Mammary epithelial cell (primary cell): ENCODE data around the gene RMND5A.

Experiments used
- EZH2 ChIP-seq: IDR thresholded peaks from 2 replicates; pipeline ENCODE4 v1.6.1; 2012; ENCODE audit warnings: low read length, inconsistent platforms, borderline replicate concordance
- TF ChIP-seq, protein P1 (sequence below), 2 donors: IDR thresholded peaks in 1 of 2; conservative IDR thresholded peaks in 1 of 2; 2 replicates each; pipeline ENCODE4 v1.5.1; 2011 to 2012; ENCODE audit warnings: inconsistent platforms in 2 of 2, low read length in 2 of 2, mild to moderate bottlenecking in 2 of 2, control low read depth in 1 of 2, low read depth in 1 of 2; ENCODE audit not compliant: insufficient read depth in 1 of 2; ENCODE audit errors: extremely low read depth in 1 of 2

DNA sequence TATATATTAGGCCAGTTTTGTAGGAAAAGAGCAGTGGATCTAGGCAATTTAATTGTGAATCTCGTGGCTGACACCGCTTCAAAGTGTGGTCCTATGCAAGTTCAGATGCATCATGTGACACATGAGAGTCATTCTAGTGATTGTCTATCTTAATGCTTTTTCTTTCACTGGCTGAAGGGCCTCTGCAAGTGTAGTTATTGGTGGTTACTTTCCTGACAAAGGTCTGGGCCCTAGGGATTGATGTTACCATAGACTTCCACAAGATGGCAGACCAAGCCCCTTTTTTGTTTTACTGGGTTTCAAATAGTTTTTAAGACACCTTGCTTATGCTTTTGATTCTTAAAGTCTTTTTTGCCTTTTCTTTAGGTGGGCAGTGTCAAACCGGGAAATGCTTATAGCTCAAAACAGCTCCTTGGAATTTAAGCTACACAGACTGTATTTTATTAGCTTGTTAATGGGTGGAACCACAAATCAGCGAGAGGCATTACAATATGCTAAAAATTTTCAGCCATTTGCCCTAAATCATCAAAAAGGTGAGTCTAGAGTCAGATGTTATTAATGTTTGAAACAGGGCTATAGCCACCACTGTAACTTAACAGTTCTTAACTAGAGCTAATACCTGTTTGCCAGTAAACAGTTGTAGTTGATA lies 44.7 kb downstream of the RMND5A start:
- TF ChIP-seq, protein P1, sequence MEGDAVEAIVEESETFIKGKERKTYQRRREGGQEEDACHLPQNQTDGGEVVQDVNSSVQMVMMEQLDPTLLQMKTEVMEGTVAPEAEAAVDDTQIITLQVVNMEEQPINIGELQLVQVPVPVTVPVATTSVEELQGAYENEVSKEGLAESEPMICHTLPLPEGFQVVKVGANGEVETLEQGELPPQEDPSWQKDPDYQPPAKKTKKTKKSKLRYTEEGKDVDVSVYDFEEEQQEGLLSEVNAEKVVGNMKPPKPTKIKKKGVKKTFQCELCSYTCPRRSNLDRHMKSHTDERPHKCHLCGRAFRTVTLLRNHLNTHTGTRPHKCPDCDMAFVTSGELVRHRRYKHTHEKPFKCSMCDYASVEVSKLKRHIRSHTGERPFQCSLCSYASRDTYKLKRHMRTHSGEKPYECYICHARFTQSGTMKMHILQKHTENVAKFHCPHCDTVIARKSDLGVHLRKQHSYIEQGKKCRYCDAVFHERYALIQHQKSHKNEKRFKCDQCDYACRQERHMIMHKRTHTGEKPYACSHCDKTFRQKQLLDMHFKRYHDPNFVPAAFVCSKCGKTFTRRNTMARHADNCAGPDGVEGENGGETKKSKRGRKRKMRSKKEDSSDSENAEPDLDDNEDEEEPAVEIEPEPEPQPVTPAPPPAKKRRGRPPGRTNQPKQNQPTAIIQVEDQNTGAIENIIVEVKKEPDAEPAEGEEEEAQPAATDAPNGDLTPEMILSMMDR (conservative IDR thresholded peaks at IDR 0.05 in 1 of 2, IDR thresholded peaks at IDR 0.05 in 1 of 2; ENCODE audit: extremely low read depth in 1 of 2, insufficient read depth in 1 of 2, low read depth in 1 of 2, low read length in 2 of 2) = peak; percentile 56 to 62
- no peak for TF ChIP-seq EZH2
